Panc1 (cell line): ENCODE measurements around the gene SPRN.

Experiments used
- SIN3A ChIP-seq: IDR thresholded peaks from 2 replicates; pipeline ENCODE4 v1.6.1; 2012; ENCODE audit warnings: low read depth, mild to moderate bottlenecking, low read length, moderate library complexity, borderline replicate concordance; ENCODE audit not compliant: insufficient read depth
- TF ChIP-seq, protein P1 (sequence below): fragments of 450-650 bp; IDR thresholded peaks from 2 replicates; pipeline ENCODE4 v1.5.1; 2017; ENCODE audit warnings: mild to moderate bottlenecking
- TF ChIP-seq, protein P2 (sequence below), 2 experiments: IDR thresholded peaks; 2 replicates each; pipeline ENCODE4 v1.6.1; 2011 to 2012; ENCODE audit warnings: low read depth in 2 of 2, control low read depth in 1 of 2, low read length in 1 of 2, mild to moderate bottlenecking in 1 of 2, moderate library complexity in 1 of 2; ENCODE audit not compliant: insufficient read depth in 1 of 2

DNA sequence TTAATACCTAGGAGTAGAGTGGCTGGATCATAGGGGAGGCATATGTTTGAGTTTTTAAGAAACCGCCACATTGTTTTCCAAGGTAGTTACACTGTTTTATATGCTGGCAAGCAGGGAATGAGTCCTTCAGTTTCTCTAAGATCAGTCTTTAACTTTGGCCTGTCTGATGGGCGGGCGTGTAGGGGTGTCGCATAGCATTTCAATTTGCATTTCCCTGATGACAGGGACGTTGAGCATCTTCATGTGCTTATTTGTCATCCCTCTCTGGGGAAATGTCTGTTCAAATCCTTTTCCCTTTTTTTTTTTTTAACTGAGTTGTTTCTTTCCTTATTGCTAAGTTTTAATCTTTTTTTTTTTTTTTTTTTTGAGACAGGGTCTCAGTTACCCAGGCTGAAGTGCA is 20.6 kb downstream of the SPRN start:
- TF ChIP-seq, protein P1, sequence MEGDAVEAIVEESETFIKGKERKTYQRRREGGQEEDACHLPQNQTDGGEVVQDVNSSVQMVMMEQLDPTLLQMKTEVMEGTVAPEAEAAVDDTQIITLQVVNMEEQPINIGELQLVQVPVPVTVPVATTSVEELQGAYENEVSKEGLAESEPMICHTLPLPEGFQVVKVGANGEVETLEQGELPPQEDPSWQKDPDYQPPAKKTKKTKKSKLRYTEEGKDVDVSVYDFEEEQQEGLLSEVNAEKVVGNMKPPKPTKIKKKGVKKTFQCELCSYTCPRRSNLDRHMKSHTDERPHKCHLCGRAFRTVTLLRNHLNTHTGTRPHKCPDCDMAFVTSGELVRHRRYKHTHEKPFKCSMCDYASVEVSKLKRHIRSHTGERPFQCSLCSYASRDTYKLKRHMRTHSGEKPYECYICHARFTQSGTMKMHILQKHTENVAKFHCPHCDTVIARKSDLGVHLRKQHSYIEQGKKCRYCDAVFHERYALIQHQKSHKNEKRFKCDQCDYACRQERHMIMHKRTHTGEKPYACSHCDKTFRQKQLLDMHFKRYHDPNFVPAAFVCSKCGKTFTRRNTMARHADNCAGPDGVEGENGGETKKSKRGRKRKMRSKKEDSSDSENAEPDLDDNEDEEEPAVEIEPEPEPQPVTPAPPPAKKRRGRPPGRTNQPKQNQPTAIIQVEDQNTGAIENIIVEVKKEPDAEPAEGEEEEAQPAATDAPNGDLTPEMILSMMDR: no peak
- no peak for TF ChIP-seq SIN3A
- TF ChIP-seq, protein P2, sequence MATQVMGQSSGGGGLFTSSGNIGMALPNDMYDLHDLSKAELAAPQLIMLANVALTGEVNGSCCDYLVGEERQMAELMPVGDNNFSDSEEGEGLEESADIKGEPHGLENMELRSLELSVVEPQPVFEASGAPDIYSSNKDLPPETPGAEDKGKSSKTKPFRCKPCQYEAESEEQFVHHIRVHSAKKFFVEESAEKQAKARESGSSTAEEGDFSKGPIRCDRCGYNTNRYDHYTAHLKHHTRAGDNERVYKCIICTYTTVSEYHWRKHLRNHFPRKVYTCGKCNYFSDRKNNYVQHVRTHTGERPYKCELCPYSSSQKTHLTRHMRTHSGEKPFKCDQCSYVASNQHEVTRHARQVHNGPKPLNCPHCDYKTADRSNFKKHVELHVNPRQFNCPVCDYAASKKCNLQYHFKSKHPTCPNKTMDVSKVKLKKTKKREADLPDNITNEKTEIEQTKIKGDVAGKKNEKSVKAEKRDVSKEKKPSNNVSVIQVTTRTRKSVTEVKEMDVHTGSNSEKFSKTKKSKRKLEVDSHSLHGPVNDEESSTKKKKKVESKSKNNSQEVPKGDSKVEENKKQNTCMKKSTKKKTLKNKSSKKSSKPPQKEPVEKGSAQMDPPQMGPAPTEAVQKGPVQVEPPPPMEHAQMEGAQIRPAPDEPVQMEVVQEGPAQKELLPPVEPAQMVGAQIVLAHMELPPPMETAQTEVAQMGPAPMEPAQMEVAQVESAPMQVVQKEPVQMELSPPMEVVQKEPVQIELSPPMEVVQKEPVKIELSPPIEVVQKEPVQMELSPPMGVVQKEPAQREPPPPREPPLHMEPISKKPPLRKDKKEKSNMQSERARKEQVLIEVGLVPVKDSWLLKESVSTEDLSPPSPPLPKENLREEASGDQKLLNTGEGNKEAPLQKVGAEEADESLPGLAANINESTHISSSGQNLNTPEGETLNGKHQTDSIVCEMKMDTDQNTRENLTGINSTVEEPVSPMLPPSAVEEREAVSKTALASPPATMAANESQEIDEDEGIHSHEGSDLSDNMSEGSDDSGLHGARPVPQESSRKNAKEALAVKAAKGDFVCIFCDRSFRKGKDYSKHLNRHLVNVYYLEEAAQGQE (IDR thresholded peaks at IDR 0.05; ENCODE audit: insufficient read depth in 1 of 2, low read depth in 2 of 2, low read length in 1 of 2): no peak
